Thoracic aorta (tissue), 2 donors: Measurements from ENCODE around the gene UQCRC1. TPM values are rescaled to one million over a fixed set of nuclear protein-coding genes. Genes with fewer than 3 reads are reported as not detected.

Experiments
- ATAC-seq: fragments of 150-250 bp; one replicate; pipeline ENCODE4 v1.8.0; 2017; ENCODE audit warnings: low read depth; ENCODE audit not compliant: insufficient number of reproducible peaks, low FRiP score
- DNase-seq: peaks from one replicate; pipeline ENCODE4 v3.0.0-alpha.2; 2020; ENCODE audit warnings: low spot score
- H3K27ac ChIP-seq, 2 donors: fragments of 200-600 bp; sonication (generic); 1 replicate in 1 of 2; 2 replicates in 1 of 2; pipeline ENCODE4 v1.5.1; 2016; ENCODE audit warnings: mild to moderate bottlenecking in 2 of 2, moderate library complexity in 2 of 2
- H3K27me3 ChIP-seq: fragments of 200-600 bp; sonication (generic); replicated peaks from 2 replicates; pipeline ENCODE4 v1.6.0; 2016; ENCODE audit warnings: mild to moderate bottlenecking; ENCODE audit not compliant: insufficient read depth
- H3K36me3 ChIP-seq: fragments of 200-600 bp; sonication (generic); one replicate; pipeline ENCODE4 v1.5.1; 2016
- H3K4me1 ChIP-seq, 2 donors: fragments of 200-600 bp; sonication (generic); 1 replicate in 1 of 2; 2 replicates in 1 of 2; pipeline versions ENCODE4 v1.5.1 to v1.6.0; 2016; ENCODE audit warnings: low read depth in 2 of 2, mild to moderate bottlenecking in 1 of 2; ENCODE audit not compliant: control insufficient read depth in 1 of 2
- H3K4me3 ChIP-seq: fragments of 200-600 bp; sonication (generic); 2 replicates; pipeline ENCODE4 v1.5.1; 2016; ENCODE audit warnings: mild to moderate bottlenecking
- H3K9me3 ChIP-seq: fragments of 200-600 bp; sonication (generic); 2 replicates; pipeline ENCODE4 v1.5.1; 2016
- total RNA-seq, 2 donors: library from RNA; depleted of rRNA; stranded (reverse); fragments of >200 nt; gene quantifications; one replicate each; pipeline versions ENCODE4 v1.1.0 to v1.2.3, GENCODE V29; 2016
- TF ChIP-seq, protein P1 (sequence below): fragments of 200-600 bp; sonication (generic); IDR thresholded peaks from one replicate; pipeline ENCODE4 v1.5.1; 2019; ENCODE audit warnings: antibody characterized with exemption

Gene UQCRC1
- total RNA-seq, 2 donors from 2014 or later: 226 to 234 TPM

DNA sequence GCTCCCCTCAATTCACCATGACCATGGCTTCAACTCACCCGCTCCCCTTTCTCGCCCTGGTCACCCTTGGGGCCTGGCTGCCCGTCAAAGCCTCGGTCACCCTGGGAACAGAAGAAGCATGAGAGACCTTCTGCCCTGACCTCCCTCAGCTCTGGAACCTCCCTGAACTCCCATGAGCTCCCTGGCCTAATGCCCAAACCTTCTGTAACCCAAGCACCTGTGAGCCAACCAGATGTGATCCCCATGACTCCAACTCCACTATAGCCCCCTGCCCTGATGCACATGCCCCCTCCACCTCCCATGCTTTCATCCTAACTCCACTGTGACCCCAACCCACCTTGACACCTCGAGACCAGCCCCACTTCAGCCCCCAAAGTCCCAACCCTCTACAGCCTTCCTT is 42.4 kb downstream of the UQCRC1 start:
- TF ChIP-seq, protein P1, sequence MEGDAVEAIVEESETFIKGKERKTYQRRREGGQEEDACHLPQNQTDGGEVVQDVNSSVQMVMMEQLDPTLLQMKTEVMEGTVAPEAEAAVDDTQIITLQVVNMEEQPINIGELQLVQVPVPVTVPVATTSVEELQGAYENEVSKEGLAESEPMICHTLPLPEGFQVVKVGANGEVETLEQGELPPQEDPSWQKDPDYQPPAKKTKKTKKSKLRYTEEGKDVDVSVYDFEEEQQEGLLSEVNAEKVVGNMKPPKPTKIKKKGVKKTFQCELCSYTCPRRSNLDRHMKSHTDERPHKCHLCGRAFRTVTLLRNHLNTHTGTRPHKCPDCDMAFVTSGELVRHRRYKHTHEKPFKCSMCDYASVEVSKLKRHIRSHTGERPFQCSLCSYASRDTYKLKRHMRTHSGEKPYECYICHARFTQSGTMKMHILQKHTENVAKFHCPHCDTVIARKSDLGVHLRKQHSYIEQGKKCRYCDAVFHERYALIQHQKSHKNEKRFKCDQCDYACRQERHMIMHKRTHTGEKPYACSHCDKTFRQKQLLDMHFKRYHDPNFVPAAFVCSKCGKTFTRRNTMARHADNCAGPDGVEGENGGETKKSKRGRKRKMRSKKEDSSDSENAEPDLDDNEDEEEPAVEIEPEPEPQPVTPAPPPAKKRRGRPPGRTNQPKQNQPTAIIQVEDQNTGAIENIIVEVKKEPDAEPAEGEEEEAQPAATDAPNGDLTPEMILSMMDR: no peak
- no peak for ATAC-seq
- Histone ChIP-seq H3K36me3 (no peaks in the 10 kb centered on the region), H3K4me3 (no peak overlapping the region), H3K27me3 (no peaks in the 10 kb centered on the region), H3K27ac (no peak overlapping the region), H3K9me3 (no peaks in the 10 kb centered on the region), H3K4me1 (no peaks in the 10 kb centered on the region)
- no peak for DNase-seq

DNA sequence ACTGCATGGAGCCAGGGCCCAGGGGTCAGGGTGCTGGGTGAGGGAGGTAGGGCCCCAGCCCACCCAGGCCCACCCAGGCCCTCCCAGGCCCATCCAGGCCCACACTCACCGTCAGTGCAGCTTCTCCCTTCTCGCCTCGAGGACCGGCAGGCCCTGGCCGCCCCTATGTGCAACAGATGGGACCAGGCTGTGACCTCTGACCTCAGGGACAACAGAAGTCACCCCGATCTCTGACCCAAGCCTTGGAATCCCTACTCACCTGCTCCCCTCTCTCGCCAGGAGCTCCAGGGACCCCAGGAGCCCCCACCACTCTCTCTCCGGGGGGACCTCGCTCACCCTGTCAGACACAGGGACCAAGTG is 43.1 kb downstream of the UQCRC1 start:
- TF ChIP-seq, protein P1: no peak

GRCh38 chr3:48565591-48566400 is 43.6 kb downstream of the UQCRC1 start:
- H3K9me3 ChIP-seq: no peaks in the 10 kb centered on the region
- TF ChIP-seq, protein P1: no peak
- DNase-seq (no peak), ATAC-seq (no peak)
- no peak overlapping the region for H3K4me3 ChIP-seq
- H3K36me3 ChIP-seq: no peaks in the 10 kb centered on the region
- H3K27me3 ChIP-seq: no peaks in the 10 kb centered on the region
- H3K27ac ChIP-seq: no peak overlapping the region
- H3K4me1 ChIP-seq: peaks cover 2 to 9% of the 10 kb centered on the region in 2 donors

More for the DNA sequence above, 43.1 kb downstream of the UQCRC1 start:
- H3K27me3 ChIP-seq: no peaks in the 10 kb centered on the region
- DNase-seq: no peak
- H3K4me3 ChIP-seq: no peak overlapping the region
- H3K27ac ChIP-seq: no peak overlapping the region
- no peaks in the 10 kb centered on the region for H3K9me3 ChIP-seq
- no peaks in the 10 kb centered on the region for H3K36me3 ChIP-seq
- ATAC-seq: no peak
- peaks cover 0 to 3% of the 10 kb centered on the region in 2 donors for H3K4me1 ChIP-seq

GRCh38 chr3:48565186-48565585 is 44.3 kb downstream of the UQCRC1 start:
- no peak for ATAC-seq
- no peak for DNase-seq

GRCh38 chr3:48564667-48565066 is 44.8 kb downstream of the UQCRC1 start:
- peaks cover 11 to 20% of the 10 kb centered on the region in 2 donors for H3K4me1 ChIP-seq
- no peaks in the 10 kb centered on the region for H3K9me3 ChIP-seq
- H3K4me3 ChIP-seq: no peak overlapping the region
- no peaks in the 10 kb centered on the region for H3K27me3 ChIP-seq
- TF ChIP-seq, protein P1: no peak
- no peaks in the 10 kb centered on the region for H3K36me3 ChIP-seq
- ATAC-seq (no peak), DNase-seq (no peak)
- no peak overlapping the region for H3K27ac ChIP-seq

More at GRCh38 chr3:48565186-48565585, 44.3 kb downstream of the UQCRC1 start:
- no peaks in the 10 kb centered on the region for H3K9me3 ChIP-seq
- TF ChIP-seq, protein P1: no peak
- no peaks in the 10 kb centered on the region for H3K36me3 ChIP-seq
- no peaks in the 10 kb centered on the region for H3K27me3 ChIP-seq
- no peak overlapping the region for H3K4me3 ChIP-seq
- peaks cover 8 to 15% of the 10 kb centered on the region in 2 donors for H3K4me1 ChIP-seq
- H3K27ac ChIP-seq: no peak overlapping the region
